MM.1S (cell line): ENCODE data around the gene SYT1.

Experiments
- DNase-seq: peaks from one replicate; pipeline ENCODE4 v3.0.0-alpha.2; 2015
- H2AFZ ChIP-seq: fragments of 300-600 bp; sonication (generic); 2 replicates; pipeline ENCODE4 v1.6.0; 2016; ENCODE audit warnings: antibody characterized with exemption, low read length
- H3F3A ChIP-seq: fragments of 300-600 bp; sonication (generic); 2 replicates; pipeline ENCODE4 v1.6.1; 2016; ENCODE audit warnings: mild to moderate bottlenecking, antibody characterized with exemption, low read length, moderate library complexity, mixed read lengths; ENCODE audit not compliant: insufficient read depth
- H3K27ac ChIP-seq: fragments of 300-600 bp; sonication (generic); 2 replicates; pipeline ENCODE4 v1.5.1; 2016; ENCODE audit warnings: mild to moderate bottlenecking, low read length
- H3K27me3 ChIP-seq: fragments of 300-600 bp; sonication (generic); replicated peaks from 2 replicates; pipeline ENCODE4 v1.6.0; 2016; ENCODE audit warnings: low read length; ENCODE audit not compliant: insufficient read depth
- H3K36me3 ChIP-seq: fragments of 300-600 bp; sonication (generic); replicated peaks from 2 replicates; pipeline ENCODE4 v1.6.1; 2016; ENCODE audit warnings: mild to moderate bottlenecking, low read length, mixed read lengths; ENCODE audit not compliant: insufficient read depth
- H3K4me1 ChIP-seq: fragments of 300-600 bp; sonication (generic); 2 replicates; pipeline ENCODE4 v1.6.1; 2016; ENCODE audit warnings: low read length, mixed read lengths
- H3K4me2 ChIP-seq: fragments of 300-600 bp; sonication (generic); 2 replicates; pipeline ENCODE4 v1.6.0; 2016; ENCODE audit warnings: low read depth, low read length
- H3K4me3 ChIP-seq: fragments of 300-600 bp; sonication (generic); 2 replicates; pipeline ENCODE4 v1.5.1; 2016; ENCODE audit warnings: low read length, mixed read lengths
- H3K79me2 ChIP-seq: fragments of 300-600 bp; sonication (generic); 2 replicates; pipeline ENCODE4 v1.6.1; 2016; ENCODE audit warnings: mixed run types, low read length, mixed read lengths
- H3K9ac ChIP-seq: fragments of 300-600 bp; sonication (generic); 2 replicates; pipeline ENCODE4 v1.6.1; 2016; ENCODE audit warnings: low read length, mixed read lengths
- H3K9me2 ChIP-seq: fragments of 300-600 bp; sonication (generic); replicated peaks from 2 replicates; pipeline ENCODE4 v1.6.1; 2016; ENCODE audit warnings: mild to moderate bottlenecking, low read length, mixed read lengths; ENCODE audit not compliant: insufficient read depth
- H3K9me3 ChIP-seq: fragments of 300-600 bp; sonication (generic); replicated peaks from 2 replicates; pipeline ENCODE4 v1.6.1; 2016; ENCODE audit warnings: mild to moderate bottlenecking, low read length, mixed read lengths; ENCODE audit not compliant: insufficient read depth
- H4K20me1 ChIP-seq: fragments of 300-600 bp; sonication (generic); 2 replicates; pipeline ENCODE4 v1.6.1; 2016; ENCODE audit warnings: mild to moderate bottlenecking, low read length, moderate library complexity, mixed read lengths; ENCODE audit not compliant: insufficient read depth
- EZH2 ChIP-seq: fragments of 300-600 bp; sonication (generic); optimal IDR thresholded peaks from 2 replicates; pipeline ENCODE3; 2017; ENCODE audit warnings: low read depth, mild to moderate bottlenecking, antibody characterized with exemption, low read length, mixed read lengths
- EZH2phosphoT487 ChIP-seq: fragments of 300-600 bp; sonication (generic); IDR thresholded peaks from 2 replicates; pipeline ENCODE4 v1.6.1; 2018; ENCODE audit warnings: antibody characterized with exemption, low read length
- TF ChIP-seq, protein P1 (sequence below): fragments of 300-600 bp; sonication (generic); IDR thresholded peaks from 2 replicates; pipeline ENCODE4 v1.5.1; 2016; ENCODE audit warnings: antibody characterized with exemption, low read length, mixed read lengths

Gene SYT1

GRCh38 chr12:79019672-79020071 is 155.1 kb downstream of the SYT1 start:
- DNase-seq, result peak; percentile 65
- Histone ChIP-seq H3K4me2 (peak overlapping the region; percentile 39), H3K9me2 (no peaks in the 10 kb centered on the region), H2AFZ (peak overlapping the region; percentile 23; the same call in 1 of the 2 replicates), H3K27ac (peak overlapping the region; percentile 54; the same call in 1 of the 2 replicates), H4K20me1 (no peaks in the 10 kb centered on the region), H3K36me3 (no peaks in the 10 kb centered on the region), H3K27me3 (no peaks in the 10 kb centered on the region), H3K79me2 (no peaks in the 10 kb centered on the region), H3K4me3 (peak overlapping the region; percentile 17; the same call in 1 of the 2 replicates), H3K9me3 (no peaks in the 10 kb centered on the region), H3K9ac (peak overlapping the region; percentile 7; the same call in 1 of the 2 replicates), H3F3A (peaks cover 8% of the 10 kb centered on the region), H3K4me1 (peaks cover 29% of the 10 kb centered on the region)
- TF ChIP-seq EZH2 (no peak), EZH2phosphoT487 (no peak)
- TF ChIP-seq, protein P1, sequence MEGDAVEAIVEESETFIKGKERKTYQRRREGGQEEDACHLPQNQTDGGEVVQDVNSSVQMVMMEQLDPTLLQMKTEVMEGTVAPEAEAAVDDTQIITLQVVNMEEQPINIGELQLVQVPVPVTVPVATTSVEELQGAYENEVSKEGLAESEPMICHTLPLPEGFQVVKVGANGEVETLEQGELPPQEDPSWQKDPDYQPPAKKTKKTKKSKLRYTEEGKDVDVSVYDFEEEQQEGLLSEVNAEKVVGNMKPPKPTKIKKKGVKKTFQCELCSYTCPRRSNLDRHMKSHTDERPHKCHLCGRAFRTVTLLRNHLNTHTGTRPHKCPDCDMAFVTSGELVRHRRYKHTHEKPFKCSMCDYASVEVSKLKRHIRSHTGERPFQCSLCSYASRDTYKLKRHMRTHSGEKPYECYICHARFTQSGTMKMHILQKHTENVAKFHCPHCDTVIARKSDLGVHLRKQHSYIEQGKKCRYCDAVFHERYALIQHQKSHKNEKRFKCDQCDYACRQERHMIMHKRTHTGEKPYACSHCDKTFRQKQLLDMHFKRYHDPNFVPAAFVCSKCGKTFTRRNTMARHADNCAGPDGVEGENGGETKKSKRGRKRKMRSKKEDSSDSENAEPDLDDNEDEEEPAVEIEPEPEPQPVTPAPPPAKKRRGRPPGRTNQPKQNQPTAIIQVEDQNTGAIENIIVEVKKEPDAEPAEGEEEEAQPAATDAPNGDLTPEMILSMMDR, result no peak

DNA sequence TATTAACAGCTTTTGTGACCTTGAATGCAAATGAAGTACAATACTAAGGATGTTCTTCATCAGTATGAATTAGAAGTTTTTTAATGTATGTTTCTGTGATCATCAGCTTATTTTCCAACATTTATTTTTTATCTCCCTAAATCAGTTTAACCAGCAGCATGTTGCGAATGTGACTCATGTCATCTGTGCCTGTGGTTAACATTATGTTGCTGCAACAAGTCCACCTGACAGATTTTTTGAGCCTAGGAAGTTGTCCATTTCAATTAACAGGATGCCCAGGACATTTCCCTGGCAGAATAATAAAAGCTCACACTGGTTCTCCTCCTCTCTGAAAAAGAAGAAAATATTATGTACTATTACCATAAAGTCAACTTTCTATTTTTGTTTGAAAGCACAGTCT is 155.5 kb downstream of the SYT1 start:
- Histone ChIP-seq H4K20me1 (no peaks in the 10 kb centered on the region), H3K4me2 (peak overlapping the region; percentile 39), H3K4me1 (peaks cover 29% of the 10 kb centered on the region), H3K9me2 (no peaks in the 10 kb centered on the region), H3K9me3 (no peaks in the 10 kb centered on the region), H3K36me3 (no peaks in the 10 kb centered on the region), H3K79me2 (no peaks in the 10 kb centered on the region), H3K9ac (no peak overlapping the region; the same call in 1 of the 2 replicates), H3K4me3 (0 out of 2 replicates have a peak overlapping the region, but pooled peaks have one; percentile 17), H3F3A (peaks cover 8% of the 10 kb centered on the region), H3K27me3 (no peaks in the 10 kb centered on the region), H2AFZ (peak overlapping the region; percentile 23; the same call in 1 of the 2 replicates), H3K27ac (peak overlapping the region; percentile 54; the same call in 1 of the 2 replicates)
- TF ChIP-seq, protein P1, result no peak
- no peak for TF ChIP-seq EZH2
- no peak for TF ChIP-seq EZH2phosphoT487
- DNase-seq, result no peak

DNA sequence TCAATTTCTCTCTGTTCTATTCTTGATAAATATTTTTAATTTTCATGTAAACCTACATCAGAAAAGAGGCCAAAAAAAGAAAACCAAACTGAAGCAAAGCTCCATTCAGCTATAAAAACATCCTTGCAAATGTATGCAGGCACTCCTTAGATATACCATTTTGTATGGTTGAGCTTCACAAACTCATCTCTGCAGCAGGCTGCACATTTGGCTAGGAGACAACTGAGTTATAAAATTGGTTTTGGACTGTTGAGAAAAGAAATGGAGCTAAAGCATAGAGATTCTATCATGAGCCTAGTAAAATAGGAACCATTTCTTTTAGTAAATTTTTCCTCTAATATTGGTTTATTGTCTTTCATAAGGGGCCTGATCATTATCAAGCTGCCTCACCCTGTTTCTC is 156.4 kb downstream of the SYT1 start:
- no peaks in the 10 kb centered on the region for H4K20me1 ChIP-seq
- peaks cover 22% of the 10 kb centered on the region for H3K4me1 ChIP-seq
- no peaks in the 10 kb centered on the region for H3K27me3 ChIP-seq
- no peak overlapping the region for H3K9ac ChIP-seq
- no peak overlapping the region for H2AFZ ChIP-seq
- no peaks in the 10 kb centered on the region for H3K36me3 ChIP-seq
- TF ChIP-seq, protein P1, result no peak
- TF ChIP-seq EZH2phosphoT487 (no peak), EZH2 (no peak)
- no peak for DNase-seq
- peaks cover 8% of the 10 kb centered on the region for H3F3A ChIP-seq
- no peak overlapping the region for H3K27ac ChIP-seq
- H3K9me3 ChIP-seq, result no peaks in the 10 kb centered on the region
- H3K79me2 ChIP-seq, result no peaks in the 10 kb centered on the region
- no peak overlapping the region for H3K4me3 ChIP-seq
- no peak overlapping the region for H3K4me2 ChIP-seq
- H3K9me2 ChIP-seq, result no peaks in the 10 kb centered on the region
